GM18909 (cell line): ENCODE data around the gene NUDT3.
"Not testable (repeated sequence)": the region's sequence is repeated elsewhere in the genome, so short reads cannot be mapped to it uniquely, and the experiment has no call there.

Experiments
- ATAC-seq: cut with Tn5 transposase; IDR thresholded peaks from one replicate; pipeline ENCODE4 v1.9.1; 2021; ENCODE audit warnings: mild to moderate bottlenecking; ENCODE audit not compliant: unreplicated experiment, poor library complexity

NUDT3 gene

GRCh38 chr6:34347303-34347702 is 45.2 kb downstream of the NUDT3 start:
- no peak for ATAC-seq

- ATAC-seq, result peak; percentile 41
Measured at GRCh38 chr6:34346175-34347119, 46.0 kb downstream of the NUDT3 start.

- ATAC-seq, result no peak
Measured at GRCh38 chr6:34343806-34344205, 48.7 kb downstream of the NUDT3 start.

GRCh38 chr6:34342247-34342646 is 50.2 kb downstream of the NUDT3 start:
- ATAC-seq, result no peak

GRCh38 chr6:34341481-34341971 is 50.9 kb downstream of the NUDT3 start:
- no peak for ATAC-seq

GRCh38 chr6:34340906-34341480 is 51.5 kb downstream of the NUDT3 start:
- ATAC-seq, result no peak

- no peak for ATAC-seq
Measured at GRCh38 chr6:34340394-34340793, 52.1 kb downstream of the NUDT3 start.

GRCh38 chr6:34339971-34340370 is 52.5 kb downstream of the NUDT3 start:
- ATAC-seq, result no peak

- ATAC-seq, result no peak
Measured at GRCh38 chr6:34339432-34339831, 53.0 kb downstream of the NUDT3 start.

- ATAC-seq, result no peak
Measured at GRCh38 chr6:34338811-34339210, 53.7 kb downstream of the NUDT3 start.

GRCh38 chr6:34338377-34338776 is 54.1 kb downstream of the NUDT3 start:
- ATAC-seq, result no peak

- no peak for ATAC-seq
Measured at GRCh38 chr6:34334796-34335416, 57.6 kb downstream of the NUDT3 start.

- no peak for ATAC-seq
Measured at GRCh38 chr6:34333858-34334257, 58.6 kb downstream of the NUDT3 start.

GRCh38 chr6:34332251-34333198 is 59.9 kb downstream of the NUDT3 start:
- ATAC-seq, result no peak

- ATAC-seq, result no peak
Measured at GRCh38 chr6:34331371-34332050, 61.0 kb downstream of the NUDT3 start.

- ATAC-seq, result not testable (repeated sequence)
Measured at GRCh38 chr6:34329814-34330213, 62.7 kb downstream of the NUDT3 start.

GRCh38 chr6:34328969-34329368 is 63.5 kb downstream of the NUDT3 start:
- no peak for ATAC-seq

- ATAC-seq, result not testable (repeated sequence)
Measured at GRCh38 chr6:34327313-34328205, 64.9 kb downstream of the NUDT3 start.
